Left lobe of liver (tissue), 1 donor: Measurements from ENCODE around the gene CASR. TPM values are rescaled to one million over a fixed set of nuclear protein-coding genes. Genes with fewer than 3 reads are reported as not detected.

Experiments
- total RNA-seq: library from RNA; stranded (reverse); gene quantifications from one replicate; pipeline ENCODE4 v1.2.1, GENCODE V29; 2021
- donor health status: DM: no; HTN: yes; CAD: no.

Gene CASR
- total RNA-seq, 1 donor from 2014 or later = 0.30 TPM

Other genes with a start within 250 kb of the CASR start
- 0.15 TPM for gene ILDR1, start 161.4 kb upstream of the CASR start, total RNA-seq
- 1.4 TPM for gene CD86, start 128.3 kb upstream of the CASR start, total RNA-seq
- gene CSTA, start 141.6 kb downstream of the CASR start, total RNA-seq = 8.8 TPM
- 19.1 TPM for gene MIX23, start 199.6 kb downstream of the CASR start, total RNA-seq
- gene FAM162A, start 200.5 kb downstream of the CASR start, total RNA-seq = 49.9 TPM
- gene WDR5B, start 232.4 kb downstream of the CASR start, total RNA-seq = 2.3 TPM